Muscle of back (tissue), 11 donors: ENCODE data around the gene C6orf62. TPM values are rescaled to one million over a fixed set of nuclear protein-coding genes. Genes with fewer than 3 reads are reported as not detected.
"Not testable (repeated sequence)": the region's sequence is repeated elsewhere in the genome, so short reads cannot be mapped to it uniquely, and the experiment has no call there.

Source experiments
- DNase-seq, 3 donors: peaks; one replicate each; pipeline versions ENCODE4 v3.0.0 to v3.0.0-alpha.2; 2013
- polyA plus RNA-seq, 10 donors: library from polyadenylated mRNA; unstranded; fragments of 120-200 nt; gene quantifications; one replicate each; pipeline ENCODE4 v1.2.1, GENCODE V29; 2013; ENCODE audit not compliant: insufficient read length in 10 of 10

The C6orf62 gene
- polyA plus RNA-seq, 10 donors, result 81.6 to 95.0 (median 88.4) TPM

DNA sequence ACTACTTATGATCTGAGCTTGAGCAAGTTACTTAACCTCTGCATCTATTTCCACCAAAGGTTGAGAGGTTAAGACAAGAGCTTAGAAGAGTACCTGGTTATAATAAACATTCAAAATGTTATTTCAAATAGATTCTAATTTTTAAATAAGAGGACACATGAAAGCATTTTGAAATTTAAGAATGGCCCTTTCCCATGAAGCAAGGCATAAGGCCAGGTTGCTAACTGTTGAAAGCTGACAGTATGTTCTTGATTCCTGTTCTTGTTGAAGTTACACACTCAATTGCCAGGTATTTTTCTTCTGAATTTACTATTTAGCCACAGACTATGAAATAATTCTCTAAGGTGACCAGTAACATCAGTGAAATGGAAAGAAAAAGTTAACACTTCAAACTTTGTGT, 14.5 kb downstream of the C6orf62 start:
- no peak for DNase-seq

DNA sequence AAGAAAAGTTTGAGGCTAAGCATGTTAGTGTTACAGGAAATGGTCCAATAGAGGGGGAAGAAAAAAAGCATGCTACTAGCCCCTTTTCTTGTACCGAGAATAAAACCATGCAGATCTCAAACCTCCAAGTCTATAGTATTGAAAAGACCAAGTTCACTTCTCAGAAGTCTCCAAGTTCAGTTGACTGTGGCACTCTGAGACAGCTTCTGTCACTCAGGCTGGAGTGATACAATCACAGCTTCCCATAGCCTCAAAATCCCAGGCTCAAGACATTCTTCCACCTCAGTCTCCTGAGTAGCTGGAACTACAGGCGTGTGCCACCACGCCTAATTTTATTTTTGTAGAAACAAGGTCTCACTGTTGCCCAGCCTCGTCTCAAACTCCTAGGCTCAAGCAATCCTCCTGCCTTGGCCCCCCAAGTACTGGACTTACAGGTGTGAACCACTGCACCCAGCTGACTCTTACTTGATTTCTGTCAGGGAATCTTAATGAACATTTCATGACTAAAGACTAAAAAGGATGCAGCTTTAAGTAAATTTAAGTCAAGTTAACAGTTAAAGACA, 16.2 kb downstream of the C6orf62 start:
- DNase-seq, result no peak

DNA sequence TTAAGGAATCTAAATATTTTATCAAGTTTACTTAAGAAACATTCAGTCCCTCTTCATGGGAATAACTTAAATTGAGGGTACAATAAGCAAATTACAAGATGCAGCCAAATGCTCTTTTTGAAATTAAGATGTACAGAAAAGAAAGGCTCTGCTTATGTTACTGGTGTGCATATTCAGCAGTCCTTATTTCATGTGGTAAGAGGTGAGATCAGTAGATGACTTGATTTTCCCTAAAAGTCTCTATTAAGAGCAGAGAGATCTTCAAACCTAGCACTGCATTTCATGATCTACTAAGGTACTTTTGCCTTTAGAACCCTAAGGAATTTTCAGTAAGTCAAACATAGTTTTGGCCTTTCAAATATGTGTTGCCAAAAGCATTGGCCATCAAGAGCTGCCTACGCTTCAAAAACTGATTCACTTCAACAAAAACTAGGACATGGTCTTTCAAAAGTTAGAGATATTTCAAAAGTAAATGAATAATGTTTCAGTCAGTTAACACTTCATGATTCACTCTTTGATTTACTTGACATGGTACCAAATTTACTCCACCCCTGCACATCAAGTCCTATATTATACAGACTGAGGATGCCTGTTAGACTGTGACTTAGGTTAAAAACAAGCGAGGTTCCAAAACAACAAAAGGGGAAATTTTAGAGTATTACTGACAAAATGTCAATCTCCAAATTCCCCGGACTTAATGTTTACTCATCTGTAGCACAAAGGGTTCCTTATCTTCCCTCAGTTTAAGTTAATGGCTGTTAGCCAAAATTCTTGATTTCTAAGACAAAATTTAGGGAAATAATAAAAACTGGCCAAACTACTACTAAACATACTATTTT, 19.2 kb downstream of the C6orf62 start:
- DNase-seq, result no peak

DNA sequence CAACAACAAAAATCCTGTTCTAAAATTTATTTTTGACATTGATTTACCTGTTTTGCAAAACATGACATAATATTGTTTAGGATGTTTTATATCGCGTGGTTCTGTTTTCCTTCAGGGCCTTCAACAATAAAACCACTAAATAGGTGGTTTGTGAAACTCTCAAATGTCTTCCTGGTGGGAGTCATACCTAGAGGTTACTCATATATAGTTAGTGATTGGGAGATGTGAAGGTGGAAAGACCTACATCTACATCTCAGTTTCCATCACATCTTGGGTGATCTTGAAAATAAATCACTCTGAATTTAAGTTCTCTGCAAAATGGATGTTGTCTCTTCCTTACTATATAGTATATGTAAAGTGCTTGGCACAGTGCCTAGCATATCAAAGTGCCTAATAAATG, 22.9 kb downstream of the C6orf62 start:
- DNase-seq, result no peak

DNA sequence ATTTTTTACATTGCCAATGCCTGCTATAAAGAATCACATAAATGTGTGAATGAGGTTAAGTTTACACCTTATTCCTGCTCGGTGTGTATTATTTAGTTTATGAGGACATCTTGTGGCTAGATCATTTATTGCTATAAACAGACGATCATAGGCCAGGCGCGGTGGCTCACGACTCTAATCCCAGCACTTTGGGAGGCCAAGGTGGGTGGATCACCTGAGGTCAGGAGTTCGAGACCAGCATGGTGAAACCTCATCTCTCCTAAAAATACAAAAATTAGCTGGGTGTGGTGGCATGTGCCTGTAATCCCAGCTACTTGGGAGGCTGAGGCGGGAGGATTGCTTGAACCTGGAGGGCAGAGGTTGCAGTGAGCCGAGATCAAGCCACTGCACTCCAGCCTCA, 23.3 kb downstream of the C6orf62 start:
- DNase-seq, result peak in 2 of 3 donors; percentile 32 to 54

DNA sequence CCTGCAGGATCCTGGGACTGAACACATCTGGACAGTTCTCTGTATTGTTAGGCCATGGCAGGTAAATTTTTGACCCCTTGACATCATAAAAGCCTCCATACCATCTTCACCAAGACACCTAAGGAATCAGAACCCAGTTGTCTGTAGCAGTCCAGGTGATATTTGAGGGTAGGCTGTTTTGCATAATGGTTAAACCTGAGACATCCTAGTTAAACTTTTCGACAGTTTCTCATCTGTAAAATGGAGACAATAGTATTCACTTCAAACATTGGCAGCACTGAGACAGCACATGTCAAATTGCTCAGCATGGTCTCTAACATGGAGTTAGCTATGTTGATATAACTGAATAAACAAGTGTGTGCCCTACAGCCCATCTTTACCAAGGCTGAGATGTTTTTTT, 24.8 kb downstream of the C6orf62 start:
- no peak for DNase-seq

DNA sequence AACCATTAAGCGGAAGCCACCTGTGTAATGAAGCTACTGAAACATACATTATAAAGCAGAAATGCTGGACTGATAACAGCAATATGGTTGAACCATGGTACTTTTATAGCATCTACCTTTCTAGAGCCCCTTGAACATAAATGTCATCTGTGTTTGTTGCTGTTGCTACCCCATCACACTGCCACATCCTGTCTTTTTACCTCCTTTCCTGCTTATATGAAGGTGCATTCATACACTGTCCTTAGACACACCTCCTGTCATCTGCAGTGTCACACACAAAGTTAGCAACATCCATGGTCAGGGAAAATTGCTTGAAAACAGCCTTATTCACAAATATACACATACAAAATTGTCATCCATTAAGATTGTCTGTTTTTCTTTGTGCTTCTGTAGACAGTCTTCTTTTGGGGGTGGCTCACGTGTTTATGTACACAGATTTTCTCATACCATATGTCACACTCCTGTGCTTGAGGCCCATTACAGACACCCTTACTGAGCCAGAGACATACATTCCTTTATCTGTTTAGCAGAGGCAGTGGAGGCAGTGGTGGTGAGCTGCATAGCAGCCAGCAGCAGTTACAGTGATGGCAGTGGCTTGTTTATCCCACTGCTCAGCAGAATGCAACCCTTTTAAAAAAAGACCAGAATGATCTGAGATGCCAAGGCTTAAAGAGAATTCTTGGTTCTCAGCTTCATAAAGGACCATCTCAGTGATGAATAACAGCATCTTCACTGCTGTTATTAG, 25.9 kb downstream of the C6orf62 start:
- no peak for DNase-seq

DNA sequence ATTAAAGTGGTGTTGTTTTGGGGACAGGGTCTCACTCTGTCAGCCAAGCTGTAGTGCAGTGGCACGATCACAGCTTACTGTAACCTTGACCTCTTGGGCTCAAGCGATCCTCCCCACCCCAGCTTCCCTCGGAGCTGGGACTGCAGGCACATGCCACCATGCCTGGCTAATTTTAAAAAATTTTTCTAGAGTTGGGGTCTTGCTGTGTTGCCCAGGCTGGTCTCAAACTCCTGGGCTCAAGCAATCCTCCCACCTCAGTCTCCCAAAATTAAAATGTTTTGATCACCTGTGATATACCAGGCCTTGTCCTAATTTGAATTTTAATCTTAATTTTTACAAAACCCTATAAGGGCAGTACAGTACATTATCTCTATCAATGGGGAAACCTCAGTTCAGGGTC, 26.5 kb downstream of the C6orf62 start:
- no peak for DNase-seq

DNA sequence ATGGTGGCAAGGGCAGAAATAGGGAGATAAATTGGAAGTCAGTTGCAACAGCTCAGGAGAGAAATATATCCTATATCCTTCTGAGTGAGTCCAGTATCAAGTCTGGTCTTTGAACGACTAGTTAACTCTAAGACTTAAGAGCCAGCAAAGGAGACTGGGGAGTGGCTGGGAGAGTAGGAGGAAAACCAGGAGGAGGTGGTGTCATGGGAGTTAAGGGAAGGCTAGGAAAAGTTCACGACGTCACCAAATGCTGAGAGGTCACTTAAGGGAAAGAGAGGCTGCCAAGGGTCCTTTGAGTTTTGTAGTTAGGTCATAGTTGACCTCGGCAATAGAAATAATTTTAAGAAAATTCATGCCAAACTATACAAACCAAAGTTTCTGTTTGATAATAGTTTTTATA, 27.0 kb downstream of the C6orf62 start:
- DNase-seq, result no peak

DNA sequence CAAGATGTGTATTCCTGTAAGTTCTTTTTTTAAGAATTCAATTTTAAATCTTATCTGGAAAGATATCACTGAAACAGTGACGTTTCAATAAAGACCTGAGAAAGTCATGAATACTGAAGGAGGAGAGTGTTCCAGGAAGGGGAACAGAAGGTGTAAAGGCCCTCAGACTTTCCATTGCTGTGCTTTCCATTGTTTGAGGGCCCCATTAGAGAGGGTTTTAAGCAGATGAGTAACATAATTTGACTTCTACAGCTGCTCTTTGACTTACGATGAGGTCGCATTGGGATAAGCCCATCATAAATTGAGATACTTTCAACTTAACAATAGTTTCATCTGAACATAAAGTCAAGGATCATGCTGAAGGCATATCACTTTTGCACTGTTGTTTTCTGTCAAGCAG, 27.4 kb downstream of the C6orf62 start:
- no peak for DNase-seq

DNA sequence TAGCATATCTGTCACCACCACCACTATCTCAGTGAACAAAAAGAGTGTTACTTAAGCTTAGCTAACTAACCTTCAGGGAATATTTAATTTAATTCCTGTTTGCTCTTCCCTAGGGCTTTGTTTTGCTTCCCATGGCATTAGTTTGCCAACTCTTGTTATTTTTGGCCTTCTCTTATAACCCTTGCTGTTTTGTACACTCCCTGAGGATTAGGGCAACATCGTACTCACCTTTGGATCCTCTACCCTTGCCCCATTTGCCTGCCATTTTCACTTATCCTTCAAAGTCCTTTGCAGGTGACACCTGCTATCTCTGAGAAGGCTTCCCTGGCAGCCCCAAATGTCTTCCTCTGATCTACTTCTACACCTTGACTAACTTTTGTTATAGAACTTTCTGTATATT, 28.4 kb downstream of the C6orf62 start:
- no peak for DNase-seq

DNA sequence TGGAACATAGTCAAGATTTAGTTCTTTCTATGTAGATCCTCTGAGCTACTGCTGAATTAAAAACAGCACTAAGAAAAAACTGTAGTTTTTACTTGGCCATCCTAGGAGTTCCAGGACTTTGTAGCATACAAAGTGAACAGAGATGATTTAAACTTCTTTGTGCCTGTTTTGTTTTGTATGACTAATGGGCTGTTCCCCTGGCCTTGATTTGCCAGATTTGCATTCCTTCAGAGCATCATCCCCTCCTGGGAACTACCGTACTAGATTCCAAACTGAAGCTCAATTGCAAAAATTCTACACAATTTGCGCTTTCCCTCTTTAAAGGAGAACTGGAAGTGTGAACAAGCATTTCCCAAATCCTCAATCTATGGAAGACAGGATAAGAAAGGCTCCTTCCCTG, 29.0 kb downstream of the C6orf62 start:
- peak in 2 of 3 donors; percentile 20 to 30 for DNase-seq

DNA sequence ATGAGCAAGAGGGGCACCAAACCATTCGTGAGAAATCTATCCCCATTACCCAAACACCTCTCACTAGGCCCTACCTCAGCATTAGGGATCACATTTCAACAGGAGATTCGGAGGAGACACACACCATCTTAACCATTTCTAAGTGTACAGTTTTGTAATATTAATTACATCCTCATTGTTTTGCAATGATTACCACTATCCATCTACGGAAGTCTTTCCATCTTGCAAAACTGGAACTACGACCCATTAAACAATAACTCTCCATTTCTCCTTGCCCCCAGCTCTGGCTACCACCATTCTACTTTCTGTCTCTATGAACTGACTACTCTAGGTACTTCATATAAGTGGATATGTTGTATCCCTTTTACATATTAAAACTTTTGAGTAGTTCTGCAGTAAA, 32.0 kb downstream of the C6orf62 start:
- no peak for DNase-seq

DNA sequence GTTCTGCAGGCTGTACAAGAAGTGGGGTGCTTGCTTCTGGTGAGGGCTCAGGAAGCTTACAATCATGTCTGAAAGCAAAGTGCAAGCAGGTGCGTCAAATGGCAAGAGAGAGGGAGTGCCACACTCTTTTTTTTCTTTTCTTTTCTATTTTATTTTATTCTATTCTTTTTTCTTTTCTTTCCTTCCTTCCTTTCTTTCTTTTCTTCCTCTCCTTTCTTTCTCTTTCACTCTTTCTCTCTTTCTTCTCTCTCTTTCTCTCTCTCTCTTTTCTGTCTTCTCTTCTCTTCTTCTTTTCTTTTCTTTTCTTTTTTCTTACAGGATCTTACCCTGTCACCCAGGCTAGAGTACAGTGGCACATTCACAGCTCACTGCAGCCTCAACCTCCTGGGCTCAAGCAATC, 32.5 kb downstream of the C6orf62 start:
- no peak for DNase-seq

DNA sequence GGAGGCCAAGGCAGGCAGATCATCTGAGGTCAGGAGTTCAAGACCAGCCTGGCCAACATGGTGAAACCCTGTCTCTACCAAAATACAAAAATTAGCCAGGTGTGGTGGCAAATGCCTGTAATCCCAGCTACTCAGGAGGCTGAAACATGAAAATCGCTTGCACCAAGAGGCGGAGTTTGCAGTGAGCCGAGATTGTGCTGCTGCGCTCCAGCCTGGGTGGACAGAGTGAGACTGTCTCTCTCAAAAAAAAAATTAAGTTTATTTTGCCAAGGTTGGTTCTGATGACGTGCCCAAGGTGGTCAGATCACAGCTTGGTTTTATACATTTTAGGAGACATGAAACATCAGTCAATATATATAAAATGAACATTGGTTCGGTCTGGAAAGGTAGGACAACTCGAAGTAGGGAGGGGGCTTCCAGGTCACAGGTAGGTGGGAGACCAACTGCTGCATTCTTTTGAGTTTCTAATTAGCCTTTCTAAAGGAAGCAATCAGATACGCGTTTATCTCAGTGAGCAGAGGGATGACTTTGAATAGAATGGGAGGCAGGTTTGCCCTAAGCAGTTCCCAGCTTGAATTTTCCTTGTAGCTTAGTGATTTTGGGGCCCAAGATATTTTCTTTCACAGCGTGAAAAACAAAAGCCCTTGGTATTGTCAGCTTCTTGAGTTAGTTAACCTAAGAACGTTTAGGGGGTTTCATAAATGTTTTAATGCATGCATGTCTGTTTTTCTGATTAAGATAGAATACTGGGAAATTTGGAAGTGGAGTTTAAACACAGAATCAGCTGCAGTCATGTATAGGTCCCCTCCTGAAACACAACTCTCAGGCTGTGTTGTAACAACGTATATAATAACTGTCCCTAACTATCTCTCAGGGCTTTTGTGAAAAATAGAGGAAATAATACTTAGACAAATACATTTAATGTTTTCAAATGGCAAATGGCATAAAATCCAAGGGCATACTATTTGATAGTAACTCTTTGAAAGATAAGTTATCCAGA, 35.4 kb downstream of the C6orf62 start:
- DNase-seq, result no peak

DNA sequence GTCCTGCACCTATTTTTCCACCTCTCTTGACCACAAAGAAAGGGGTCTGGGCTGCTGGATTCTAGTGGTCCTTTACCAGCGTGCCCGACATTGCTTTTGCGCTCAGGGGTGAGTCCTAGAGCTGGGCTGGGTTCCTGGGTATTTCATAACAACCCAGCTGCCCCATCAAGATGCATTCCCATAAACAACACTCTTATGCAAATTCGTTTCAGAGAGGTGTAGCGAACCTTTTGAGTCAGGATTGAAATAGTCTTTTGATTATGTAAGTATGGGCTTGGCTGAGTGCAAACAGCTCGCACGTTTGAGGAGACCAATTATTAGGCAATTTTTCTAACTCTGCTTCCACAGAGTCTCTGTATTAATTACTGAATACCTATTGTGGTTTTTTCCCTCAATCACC, 38.4 kb downstream of the C6orf62 start:
- DNase-seq, result no peak

DNA sequence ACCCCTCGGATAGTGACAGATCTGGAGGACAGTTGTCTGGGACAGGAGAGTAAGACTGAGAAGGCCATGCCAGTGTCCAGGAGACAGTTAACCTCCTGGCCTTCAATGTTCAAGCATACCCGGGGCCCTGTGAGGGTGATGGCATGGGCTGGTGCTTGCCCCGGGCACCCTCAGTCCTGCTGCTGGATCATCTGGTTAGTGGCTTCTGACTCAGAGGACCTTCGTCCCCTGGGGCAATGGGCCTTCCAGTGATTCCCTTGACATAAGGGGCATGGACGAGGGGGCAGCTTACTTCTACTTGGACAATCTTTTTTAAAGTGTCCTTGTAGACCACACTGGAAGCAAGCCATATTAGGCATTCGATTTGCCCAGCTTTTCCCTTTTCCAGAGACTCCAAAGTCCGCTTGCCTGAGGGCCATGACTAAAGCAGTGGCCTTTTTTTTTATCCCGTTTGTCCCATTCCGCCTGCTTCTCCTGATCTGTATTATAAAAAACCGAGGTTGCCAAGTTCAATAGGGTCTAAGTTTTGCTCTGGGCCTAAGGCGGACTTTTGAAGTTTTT, 40.1 kb downstream of the C6orf62 start:
- not testable (repeated sequence) for DNase-seq

DNA sequence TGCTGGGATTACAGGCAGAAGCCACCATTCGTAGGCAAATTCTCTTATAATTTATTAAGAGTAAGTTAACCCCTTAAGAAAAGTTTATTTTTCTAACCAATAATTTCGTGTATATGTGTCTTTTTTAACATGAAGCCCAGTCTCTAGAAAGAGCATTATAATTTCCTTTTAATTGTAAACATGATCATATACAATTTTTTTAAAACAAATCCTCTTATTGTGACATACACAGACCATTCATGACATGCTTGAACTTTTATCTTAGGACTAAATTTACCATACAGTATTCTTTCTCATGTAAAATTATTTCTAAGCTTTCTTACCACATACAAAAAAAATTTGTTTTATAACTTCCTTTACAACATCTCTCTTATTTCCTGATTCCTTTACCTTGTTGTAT, 45.3 kb downstream of the C6orf62 start:
- no peak for DNase-seq

DNA sequence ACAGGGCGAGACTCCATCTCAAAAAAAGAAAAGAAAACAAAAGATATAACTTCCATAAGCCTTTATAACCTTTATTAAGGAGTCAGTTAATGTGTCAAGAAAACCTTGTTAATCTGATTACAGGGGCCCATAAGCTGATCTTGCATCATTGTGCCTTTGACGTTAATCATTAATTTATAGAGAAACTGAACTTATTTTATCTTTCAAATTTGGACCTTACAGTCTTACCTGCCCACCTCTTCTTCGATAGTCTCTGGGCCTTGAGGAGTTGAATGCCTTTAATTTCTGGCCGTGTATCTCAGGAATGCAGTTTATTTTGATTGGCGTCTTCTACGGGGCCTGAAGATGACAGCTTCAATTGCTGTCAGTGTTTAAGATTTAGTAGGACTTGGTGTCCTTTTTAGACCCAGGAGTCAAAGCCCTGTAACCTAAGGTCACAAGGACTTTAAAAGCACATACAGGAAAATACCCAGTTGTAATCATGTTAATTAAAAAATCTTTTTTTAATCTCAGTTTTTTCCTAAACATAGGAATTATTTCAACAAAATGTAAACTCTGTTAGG, 46.3 kb downstream of the C6orf62 start:
- no peak for DNase-seq

DNA sequence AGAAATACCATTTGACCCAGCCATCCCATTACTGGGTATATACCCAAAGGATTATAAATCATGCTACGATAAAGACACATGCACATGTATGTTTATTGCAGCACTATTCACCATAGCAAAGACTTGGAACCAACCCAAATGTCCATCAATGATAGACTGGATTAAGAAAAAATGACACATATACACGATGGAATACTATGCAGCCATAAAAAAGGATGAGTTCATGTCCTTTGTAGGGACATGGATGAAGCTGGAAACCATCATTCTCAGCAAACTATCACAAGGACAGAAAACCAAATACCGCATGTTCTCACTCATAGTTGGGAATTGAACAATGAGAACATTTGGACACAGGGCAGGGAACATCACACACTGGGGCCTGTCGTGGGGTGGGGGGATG, 47.9 kb downstream of the C6orf62 start:
- DNase-seq, result not testable (repeated sequence)

DNA sequence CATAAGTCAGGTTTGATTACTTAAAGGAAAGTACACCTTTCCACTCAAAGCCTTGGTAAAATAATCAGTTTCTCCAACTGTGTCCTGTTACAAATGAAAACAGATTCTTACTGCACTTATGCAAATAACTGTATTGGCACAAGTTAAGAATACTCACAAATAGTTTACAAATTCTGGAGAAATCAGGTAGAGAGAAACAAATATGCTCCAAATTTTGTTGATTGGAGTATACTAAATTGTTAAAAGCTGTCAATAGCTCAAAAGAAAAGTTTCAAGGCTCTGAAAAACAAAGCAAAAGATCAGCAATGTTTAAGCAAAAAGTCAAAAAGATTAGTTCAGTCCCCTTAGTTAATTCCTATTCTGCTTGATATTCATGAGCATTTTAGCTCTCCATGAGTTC, 48.5 kb downstream of the C6orf62 start:
- not testable (repeated sequence) for DNase-seq
